Islet of Langerhans (tissue), 1 donor: ENCODE results near the gene ZBTB8B.

Experiments
- FAIRE-seq: peaks from one replicate; lab custom pipeline; 2011; peaks lifted over from hg19 to GRCh38; lab: Jason Lieb, UNC

ZBTB8B gene

DNA sequence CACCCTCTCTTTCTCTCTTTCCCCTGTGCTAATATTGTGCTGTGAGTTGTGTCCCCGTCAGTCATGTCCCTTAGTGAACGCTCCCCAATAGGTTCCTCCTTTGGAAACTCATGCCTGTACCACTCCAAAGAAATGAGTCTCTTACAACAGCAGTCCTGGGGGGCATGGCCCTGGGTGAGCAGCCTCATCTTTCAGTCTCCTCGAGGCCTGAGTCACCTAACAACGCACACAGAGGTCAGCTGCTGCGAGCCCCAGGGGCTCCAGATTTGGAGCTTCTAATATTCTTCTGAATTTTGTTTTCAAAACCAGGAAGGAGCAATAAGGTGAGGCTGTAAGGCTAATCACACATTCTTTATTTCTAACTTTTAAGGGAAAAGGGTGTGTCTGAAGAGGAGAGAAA, 43.9 kb downstream of the ZBTB8B start:
- FAIRE-seq: no peak

- no peak for FAIRE-seq
Observed at GRCh38 chr1:32509939-32510338, 45.1 kb downstream of the ZBTB8B start.
